ENCODE results near the gene TP53RK.

The TP53RK gene

DNA sequence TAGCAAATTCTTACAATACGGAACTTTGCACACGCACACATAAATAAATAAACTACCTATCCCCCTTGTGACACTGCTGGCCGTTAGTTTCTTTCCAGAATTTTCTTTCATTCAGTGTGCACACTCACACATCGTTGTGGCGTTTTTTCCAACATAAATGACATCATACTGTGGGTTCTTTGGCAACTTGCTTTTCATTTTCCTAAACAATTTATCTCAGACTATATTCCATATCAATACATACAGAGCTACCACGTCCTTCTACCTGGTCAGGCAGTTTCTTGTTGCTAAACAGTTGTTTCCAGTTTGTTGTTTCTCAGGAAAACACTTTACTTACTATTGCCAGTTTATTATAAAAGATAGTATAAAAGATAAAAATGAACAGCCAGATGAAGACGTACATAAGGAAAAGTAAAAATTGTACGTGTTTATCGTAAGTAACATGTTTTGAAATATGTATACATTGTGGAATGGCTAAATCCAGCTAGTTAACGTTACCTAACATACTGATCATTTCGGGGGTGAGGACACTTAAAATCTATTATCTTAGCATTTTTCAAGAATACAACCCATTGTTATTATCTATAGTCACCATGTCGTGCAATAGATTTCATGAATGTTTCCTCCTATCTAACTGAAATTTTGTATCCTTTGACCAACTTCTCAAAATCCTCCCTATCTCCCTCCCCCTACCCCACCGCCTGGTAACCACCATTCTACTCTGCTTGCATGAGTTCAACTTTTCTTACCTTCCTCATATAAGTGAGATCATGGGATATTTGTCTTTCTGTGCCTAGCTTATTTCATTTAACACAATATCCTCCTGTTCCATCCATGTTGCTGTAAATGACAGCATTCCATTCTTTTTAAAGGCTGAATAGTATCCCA is 1.2 kb upstream of the TP53RK start:
- TF ChIP-seq, protein P1, sequence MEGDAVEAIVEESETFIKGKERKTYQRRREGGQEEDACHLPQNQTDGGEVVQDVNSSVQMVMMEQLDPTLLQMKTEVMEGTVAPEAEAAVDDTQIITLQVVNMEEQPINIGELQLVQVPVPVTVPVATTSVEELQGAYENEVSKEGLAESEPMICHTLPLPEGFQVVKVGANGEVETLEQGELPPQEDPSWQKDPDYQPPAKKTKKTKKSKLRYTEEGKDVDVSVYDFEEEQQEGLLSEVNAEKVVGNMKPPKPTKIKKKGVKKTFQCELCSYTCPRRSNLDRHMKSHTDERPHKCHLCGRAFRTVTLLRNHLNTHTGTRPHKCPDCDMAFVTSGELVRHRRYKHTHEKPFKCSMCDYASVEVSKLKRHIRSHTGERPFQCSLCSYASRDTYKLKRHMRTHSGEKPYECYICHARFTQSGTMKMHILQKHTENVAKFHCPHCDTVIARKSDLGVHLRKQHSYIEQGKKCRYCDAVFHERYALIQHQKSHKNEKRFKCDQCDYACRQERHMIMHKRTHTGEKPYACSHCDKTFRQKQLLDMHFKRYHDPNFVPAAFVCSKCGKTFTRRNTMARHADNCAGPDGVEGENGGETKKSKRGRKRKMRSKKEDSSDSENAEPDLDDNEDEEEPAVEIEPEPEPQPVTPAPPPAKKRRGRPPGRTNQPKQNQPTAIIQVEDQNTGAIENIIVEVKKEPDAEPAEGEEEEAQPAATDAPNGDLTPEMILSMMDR (IDR thresholded peaks at IDR 0.05; ENCODE audit: extremely low read depth, missing control alignments): no peak

DNA sequence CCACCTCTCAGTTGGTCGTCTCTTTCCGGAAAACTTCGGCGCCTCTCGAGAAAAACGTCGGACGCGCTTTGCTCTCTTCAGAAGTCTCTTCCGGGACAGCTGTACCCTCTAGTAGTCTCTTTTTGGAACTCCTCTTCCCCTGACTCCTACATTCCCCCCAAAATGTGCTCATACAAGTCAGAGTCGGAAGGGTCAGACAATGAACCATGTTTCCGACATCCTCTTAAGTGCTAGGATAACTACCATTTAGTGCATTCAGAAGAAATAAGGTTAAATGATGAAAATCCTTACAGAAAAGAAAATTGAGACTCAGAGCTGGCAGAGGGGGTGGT is 476 bp upstream of the TP53RK start:
- TF ChIP-seq, protein P1 (IDR thresholded peaks at IDR 0.05; ENCODE audit: extremely low read depth, missing control alignments): no peak
- no peak for DNase-seq (ENCODE audit: low spot score)

More for the DNA sequence above, 1.2 kb upstream of the TP53RK start:
- no peak for DNase-seq (ENCODE audit: low spot score)

DNA sequence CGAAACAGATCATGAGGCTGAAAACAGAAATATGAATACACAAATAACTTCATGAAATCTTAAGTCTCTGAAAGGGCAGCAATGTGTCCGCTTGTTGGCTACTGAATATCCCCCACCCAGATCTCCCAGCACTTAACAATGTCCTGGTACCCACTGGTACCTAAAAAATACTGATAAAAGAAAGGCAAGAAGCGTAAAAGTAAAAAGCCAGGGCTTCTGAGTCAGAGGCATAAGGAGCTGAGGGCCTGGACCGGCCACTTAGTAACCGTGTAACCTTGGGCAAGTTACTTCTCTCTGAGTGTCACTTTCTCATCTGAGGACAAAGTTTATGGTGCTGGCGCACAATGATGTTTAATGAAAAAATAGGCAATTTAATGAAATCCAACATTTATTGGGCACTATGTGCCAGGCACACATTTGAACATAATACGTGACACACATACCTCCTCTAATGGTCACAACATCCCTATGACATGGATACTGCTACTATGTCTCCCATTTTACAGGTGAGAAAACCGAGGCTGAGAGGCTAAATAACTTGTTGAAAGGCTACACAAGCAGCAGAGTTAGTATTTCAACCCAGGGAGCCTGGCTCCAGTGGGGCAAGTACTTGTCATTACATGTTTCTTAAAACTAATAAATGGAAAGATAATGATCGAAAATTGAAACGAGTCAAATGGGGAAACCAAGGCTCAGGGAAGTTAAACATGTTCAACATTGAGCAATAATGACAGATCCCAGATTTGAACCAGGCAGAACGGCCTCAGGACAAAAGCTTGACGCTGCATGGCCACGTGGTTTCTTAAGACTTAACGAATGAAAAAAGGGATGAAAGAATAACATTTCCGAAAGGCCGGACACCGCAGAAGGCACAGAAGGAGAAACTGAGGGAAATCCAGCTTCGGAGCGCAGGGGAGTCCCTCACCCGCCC is 828 bp downstream of the TP53RK start:
- DNase-seq (ENCODE audit: low spot score): no peak
- TF ChIP-seq, protein P1 (IDR thresholded peaks at IDR 0.05; ENCODE audit: extremely low read depth, missing control alignments): no peak

DNA sequence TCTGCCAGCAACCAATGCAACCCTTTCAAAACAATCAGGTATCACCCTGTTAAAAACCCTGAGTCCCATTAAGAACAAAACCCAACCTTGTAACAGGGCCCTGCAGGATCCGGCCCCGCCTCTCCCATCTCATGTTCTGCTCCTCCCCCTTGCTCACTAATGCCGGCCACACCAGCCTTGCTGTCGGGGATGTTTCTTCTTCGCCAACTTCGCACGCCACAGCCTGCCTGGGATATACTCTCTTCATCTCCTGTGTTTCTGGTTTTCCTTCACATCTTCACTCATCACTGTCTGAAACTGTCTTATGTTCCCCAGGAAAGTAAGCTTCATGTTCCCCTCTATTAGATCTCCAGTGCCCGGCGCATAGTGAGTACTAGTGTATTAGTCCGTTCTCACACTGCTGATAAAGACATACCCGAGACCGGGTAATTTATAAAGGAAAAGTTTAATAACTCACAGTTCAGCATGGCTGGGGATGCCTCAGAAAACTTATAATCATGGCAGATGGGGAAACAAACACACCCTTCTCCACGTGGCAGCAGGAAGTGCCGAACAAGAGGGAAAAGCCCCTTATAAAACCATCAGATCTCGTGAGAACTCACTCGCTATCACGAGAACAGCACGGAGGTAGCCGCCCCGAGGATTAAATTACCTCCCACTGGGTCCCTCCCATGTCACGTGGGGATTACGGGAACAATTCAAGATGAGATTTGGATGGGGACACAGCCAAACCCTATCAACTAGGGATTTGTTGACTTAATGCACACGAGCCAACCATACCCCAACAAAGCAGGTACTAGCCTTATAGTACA is 5.1 kb downstream of the TP53RK start:
- DNase-seq (ENCODE audit: low spot score): no peak

DNA sequence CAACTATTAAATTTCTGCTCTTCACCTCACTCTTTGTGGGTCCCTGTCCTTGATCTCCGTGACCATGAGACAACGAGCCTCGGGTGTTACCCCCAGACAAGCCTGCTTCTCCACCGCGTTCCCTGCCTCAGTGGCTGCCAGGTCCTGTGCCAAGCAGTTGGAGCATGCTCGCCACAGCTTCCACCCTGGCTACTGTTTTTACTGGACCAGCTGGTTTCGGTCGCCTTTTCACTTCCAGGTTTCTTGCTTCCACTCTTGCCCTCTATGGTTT is 5.6 kb downstream of the TP53RK start:
- DNase-seq (ENCODE audit: low spot score): no peak
- TF ChIP-seq, protein P1 (IDR thresholded peaks at IDR 0.05; ENCODE audit: extremely low read depth, missing control alignments): no peak

More for the DNA sequence above, 5.1 kb downstream of the TP53RK start:
- TF ChIP-seq, protein P1 (IDR thresholded peaks at IDR 0.05; ENCODE audit: extremely low read depth, missing control alignments): no peak

DNA sequence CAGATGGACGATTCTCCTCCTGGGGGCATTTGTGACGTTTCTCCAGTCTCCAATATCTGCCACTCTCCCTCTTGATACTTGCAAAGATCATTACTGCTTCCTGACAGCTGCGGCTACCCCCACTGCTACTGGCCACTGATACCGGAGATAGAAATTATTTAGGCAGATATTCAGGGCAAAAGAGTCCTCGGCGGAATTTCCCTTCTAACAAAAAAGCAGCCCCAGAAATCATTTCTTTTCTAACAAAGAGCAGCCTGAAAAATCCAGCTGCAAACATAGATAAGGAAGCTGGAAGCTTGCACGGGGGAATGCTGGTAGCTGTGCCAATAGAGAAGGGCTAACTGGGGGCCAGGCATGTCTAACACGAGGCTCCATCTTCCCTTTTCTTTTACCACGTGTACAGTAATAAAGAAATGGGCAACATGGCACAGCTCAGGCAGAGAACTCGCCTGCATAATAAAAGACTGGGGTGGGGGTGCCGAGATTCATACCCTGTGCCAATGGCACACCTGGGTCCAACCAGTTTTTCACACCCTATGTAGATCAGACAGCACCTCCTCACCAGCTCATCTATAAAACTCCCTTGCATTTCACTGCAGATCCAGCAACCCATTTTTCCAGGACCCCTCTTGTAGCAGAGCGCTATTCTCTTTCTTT is 6.1 kb downstream of the TP53RK start:
- no peak for DNase-seq (ENCODE audit: low spot score)
- TF ChIP-seq, protein P1 (IDR thresholded peaks at IDR 0.05; ENCODE audit: extremely low read depth, missing control alignments): no peak
